HepG2 (cell line): ENCODE data around the gene SLC6A9. TPM values are rescaled to one million over a fixed set of nuclear protein-coding genes. Genes with fewer than 3 reads are reported as not detected.

Experiments
- BRCA1 ChIP-seq: sonication (generic); formaldehyde crosslinking; IDR thresholded peaks from 2 replicates; pipeline ENCODE4 v1.4.0; 2020; ENCODE audit warnings: missing genetic modification reagents
- CSRNP2 ChIP-seq: sonication (generic); formaldehyde crosslinking; conservative IDR thresholded peaks from 2 replicates; pipeline ENCODE4 v1.8.0; 2022; ENCODE audit warnings: low read depth, missing genetic modification reagents
- DMTF1 ChIP-seq: sonication (generic); formaldehyde crosslinking; IDR thresholded peaks from 2 replicates; pipeline ENCODE4 v1.4.0; 2020; ENCODE audit warnings: mild to moderate bottlenecking, missing genetic modification reagents
- GRHL1 ChIP-seq: sonication (generic); formaldehyde crosslinking; conservative IDR thresholded peaks from 2 replicates; pipeline ENCODE4 v1.8.0; 2022; ENCODE audit warnings: missing genetic modification reagents
- HDAC1 ChIP-seq: sonication (generic); formaldehyde crosslinking; IDR thresholded peaks from 2 replicates; pipeline ENCODE4 v1.5.1; 2020; ENCODE audit warnings: mild to moderate bottlenecking, missing genetic modification reagents
- KLF15 ChIP-seq: sonication (generic); formaldehyde crosslinking; IDR thresholded peaks from 2 replicates; pipeline ENCODE4 v1.8.1; 2023; ENCODE audit warnings: borderline replicate concordance, mild to moderate bottlenecking, inconsistent platforms, missing genetic modification reagents, mixed read lengths
- KMT2A ChIP-seq: sonication (generic); formaldehyde crosslinking; IDR thresholded peaks from 2 replicates; pipeline ENCODE4 v1.4.0; 2020; ENCODE audit warnings: missing genetic modification reagents
- NCOA1 ChIP-seq: sonication (generic); formaldehyde crosslinking; IDR thresholded peaks from 2 replicates; pipeline ENCODE4 v1.9.0; 2021; ENCODE audit warnings: missing genetic modification reagents
- NR0B2 ChIP-seq: sonication (generic); formaldehyde crosslinking; IDR thresholded peaks from 2 replicates; pipeline ENCODE4 v1.4.0; 2020; ENCODE audit warnings: mild to moderate bottlenecking, missing genetic modification reagents
- PAF1 ChIP-seq: IDR thresholded peaks from 2 replicates; pipeline ENCODE4 v1.6.1; 2016; ENCODE audit warnings: missing genetic modification reagents, missing compliant biosample characterization
- PAWR ChIP-seq: sonication (generic); formaldehyde crosslinking; IDR thresholded peaks from 2 replicates; pipeline ENCODE4 v1.4.0; 2020; ENCODE audit warnings: missing genetic modification reagents, mild to moderate bottlenecking, borderline replicate concordance
- PHF21A ChIP-seq: sonication (generic); formaldehyde crosslinking; IDR thresholded peaks from 2 replicates; pipeline ENCODE4 v1.5.0; 2020; ENCODE audit warnings: mild to moderate bottlenecking, missing genetic modification reagents
- SAP130 ChIP-seq: IDR thresholded peaks from 2 replicates; pipeline ENCODE4 v1.6.1; 2016; ENCODE audit warnings: low read depth
- SMC3 ChIP-seq: IDR thresholded peaks from 2 replicates; pipeline ENCODE4 v1.6.1; 2011; ENCODE audit warnings: low read length, improper control_type of control experiment
- SP1 ChIP-seq, 2 experiments: fragments of 450-650 bp in 1 of 2; sonication (generic) in 1 of 2; formaldehyde crosslinking in 1 of 2; IDR thresholded peaks; 2 replicates each; pipeline versions ENCODE4 v1.4.0 to v1.6.1; 2016 to 2020; ENCODE audit warnings: missing genetic modification reagents in 1 of 2
- ZNF205 ChIP-seq: IDR thresholded peaks from 2 replicates; pipeline ENCODE4 v1.6.1; 2018; ENCODE audit warnings: missing biosample characterization, missing genetic modification reagents
- ZNF235 ChIP-seq: sonication (generic); formaldehyde crosslinking; IDR thresholded peaks from 2 replicates; pipeline ENCODE4 v1.8.1; 2023; ENCODE audit warnings: mild to moderate bottlenecking, missing genetic modification reagents, borderline replicate concordance
- ZNF549 ChIP-seq: sonication (generic); formaldehyde crosslinking; IDR thresholded peaks from 2 replicates; pipeline ENCODE4 v1.5.0; 2020; ENCODE audit warnings: missing genetic modification reagents
- ZNF563 ChIP-seq: sonication (generic); formaldehyde crosslinking; IDR thresholded peaks from 2 replicates; pipeline ENCODE4 v1.8.0; 2022; ENCODE audit warnings: mild to moderate bottlenecking, moderate library complexity, missing genetic modification reagents
- ZNF616 ChIP-seq: sonication (generic); formaldehyde crosslinking; IDR thresholded peaks from 2 replicates; pipeline ENCODE4 v1.5.0; 2020; ENCODE audit warnings: low read depth, mild to moderate bottlenecking, missing genetic modification reagents
- ZUFSP ChIP-seq: sonication (generic); formaldehyde crosslinking; IDR thresholded peaks from 2 replicates; pipeline ENCODE4 v1.9.0; 2021; ENCODE audit warnings: missing genetic modification reagents, mild to moderate bottlenecking, borderline replicate concordance
- polyA plus RNA-seq, 8 experiments: library from polyadenylated mRNA; depleted of rRNA in 3 of 8; stranded (reverse) in 7 of 8; unstranded in 1 of 8; fragments of >200 nt; fragmentation: Illumina TruSeq in 4 of 8; extraction: Trizol in 4 of 8; gene quantifications; 2 replicates each; pipeline versions ENCODE4 v1.2.1 to v1.2.3, GENCODE V29; 2011 to 2016; ENCODE audit warnings: low read depth in 4 of 8, missing spikeins in 1 of 8, mixed read lengths in 1 of 8; ENCODE audit not compliant: insufficient read depth in 1 of 8
- total RNA-seq, 5 experiments: library from RNA; depleted of rRNA; stranded (reverse); fragments of >200 nt; fragmentation: Illumina TruSeq; extraction: Trizol; gene quantifications; 2 replicates each; pipeline ENCODE4 v1.2.3, GENCODE V29; 2016; ENCODE audit warnings: low read depth in 1 of 5

SLC6A9 gene
- total and polyA plus RNA-seq, 2 of the 13 experiments (the other 11 are each of a cell fraction or from before 2014, with no cell fraction given) = 8.5 to 9.9 TPM

GRCh38 chr1:43994794-43995790 lies 36.2 kb downstream of the SLC6A9 start (continued):
- TF ChIP-seq DMTF1 (CRISPR knock-in tag) = no peak
- TF ChIP-seq SAP130 (CRISPR knock-in tag) = peak; percentile 55; the same call in 1 of the 2 replicates
- no peak for TF ChIP-seq SP1 (IDR thresholded peaks at IDR 0.05)
- no peak for TF ChIP-seq SP1 (CRISPR knock-in tag; IDR thresholded peaks at IDR 0.05)
- TF ChIP-seq ZNF205 = no peak
- no peak for TF ChIP-seq CSRNP2
- TF ChIP-seq ZNF563 = no peak
- TF ChIP-seq PHF21A (CRISPR knock-in tag) = no peak
- no peak for TF ChIP-seq ZNF616 (CRISPR knock-in tag)
- no peak for TF ChIP-seq KMT2A (CRISPR knock-in tag)
- TF ChIP-seq NR0B2 (CRISPR knock-in tag) = no peak
- no peak for TF ChIP-seq ZNF235 (CRISPR knock-in tag)
- no peak for TF ChIP-seq NCOA1 (CRISPR knock-in tag)
- no peak for TF ChIP-seq PAWR (CRISPR knock-in tag)
- no peak for TF ChIP-seq GRHL1 (CRISPR knock-in tag)
- no peak for TF ChIP-seq ZNF549 (CRISPR knock-in tag)
- peak; percentile 49 for TF ChIP-seq SMC3
- TF ChIP-seq BRCA1 (CRISPR knock-in tag) = no peak
- TF ChIP-seq ZUFSP (CRISPR knock-in tag) = no peak
- no peak for TF ChIP-seq HDAC1 (CRISPR knock-in tag)
- TF ChIP-seq PAF1 (CRISPR knock-in tag) = no peak
- no peak for TF ChIP-seq KLF15 (CRISPR knock-in tag)
